ENCODE data around the gene KMT5B.
"Not testable (repeated sequence)": the region's sequence is repeated elsewhere in the genome, so short reads cannot be mapped to it uniquely, and the experiment has no call there.

The KMT5B gene

DNA sequence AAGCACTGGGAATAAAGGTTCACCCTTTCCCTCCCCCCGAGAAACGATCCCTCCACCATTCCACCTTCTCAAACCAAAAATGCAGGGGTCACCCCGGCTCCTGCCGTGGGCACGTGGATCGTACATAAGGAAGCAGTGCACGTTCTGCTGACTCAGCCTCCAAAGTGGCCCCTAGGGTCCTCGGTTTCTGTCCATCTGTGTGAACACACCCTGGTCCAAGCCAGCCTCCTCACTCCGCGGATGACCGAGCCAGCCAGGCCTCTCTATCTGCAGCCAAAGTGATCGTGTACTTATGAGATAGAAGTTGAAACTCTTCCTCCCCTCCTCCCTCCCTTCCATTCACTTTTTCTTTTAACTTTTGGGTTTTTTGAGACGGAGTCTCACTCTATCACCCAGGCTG lies 42.4 kb upstream of the KMT5B start:
- no peaks in the 10 kb centered on the region for H3K9me3 ChIP-seq (ENCODE audit: control insufficient read depth in 1 of 2, low read length in 2 of 2)
- no peak overlapping the region for H3K27ac ChIP-seq (ENCODE audit: low read depth, low read length)
- H3K9ac ChIP-seq (ENCODE audit: low read depth in 1 of 2, low read length in 2 of 2): no peak overlapping the region
- no peak overlapping the region for H3K4me3 ChIP-seq (ENCODE audit: low read depth in 1 of 2, low read length in 2 of 2)
- H3K36me3 ChIP-seq (ENCODE audit: control insufficient read depth in 1 of 2, insufficient read depth in 2 of 2, low read length in 2 of 2): peaks cover 0 to 3% of the 10 kb centered on the region in 2 donors
- H3K27me3 ChIP-seq (ENCODE audit: control insufficient read depth in 1 of 2, insufficient read depth in 2 of 2, low read length in 2 of 2): no peaks in the 10 kb centered on the region
- H3K4me1 ChIP-seq (ENCODE audit: control insufficient read depth in 1 of 2, insufficient read depth in 2 of 2, low read length in 2 of 2): peaks cover 6 to 7% of the 10 kb centered on the region in 2 donors

GRCh38 chr11:68254421-68254820 lies 41.3 kb upstream of the KMT5B start:
- Histone ChIP-seq H3K9ac (ENCODE audit: low read depth in 1 of 2, low read length in 2 of 2) (no peak overlapping the region), H3K4me1 (ENCODE audit: control insufficient read depth in 1 of 2, insufficient read depth in 2 of 2, low read length in 2 of 2) (peaks cover 6 to 7% of the 10 kb centered on the region in 2 donors), H3K4me3 (ENCODE audit: low read depth in 1 of 2, low read length in 2 of 2) (no peak overlapping the region), H3K9me3 (ENCODE audit: control insufficient read depth in 1 of 2, low read length in 2 of 2) (peaks cover 0 to under 1% of the 10 kb centered on the region in 2 donors), H3K27me3 (ENCODE audit: control insufficient read depth in 1 of 2, insufficient read depth in 2 of 2, low read length in 2 of 2) (no peaks in the 10 kb centered on the region), H3K36me3 (ENCODE audit: control insufficient read depth in 1 of 2, insufficient read depth in 2 of 2, low read length in 2 of 2) (no peaks in the 10 kb centered on the region), H3K27ac (ENCODE audit: low read depth, low read length) (no peak overlapping the region)

DNA sequence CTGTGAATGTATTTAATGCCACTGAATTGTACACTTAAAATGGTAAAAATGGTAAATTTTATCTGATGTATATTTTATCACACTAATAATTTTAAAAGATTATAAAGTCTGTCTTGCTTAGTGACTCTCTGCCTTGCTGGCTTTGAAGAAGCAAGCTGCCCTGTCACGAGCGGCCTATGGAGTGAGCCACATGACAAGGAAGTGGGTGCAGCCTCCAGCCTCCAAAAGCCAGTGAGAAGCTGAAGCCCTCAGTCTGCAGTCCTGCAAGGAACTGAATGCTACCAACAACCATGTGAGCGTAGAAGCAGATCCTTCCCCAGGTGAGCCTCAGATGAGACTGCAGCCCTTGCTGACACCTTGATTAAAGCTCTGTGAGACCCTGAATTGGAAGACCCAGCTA lies 38.7 kb upstream of the KMT5B start:
- H3K27me3 ChIP-seq (ENCODE audit: control insufficient read depth in 1 of 2, insufficient read depth in 2 of 2, low read length in 2 of 2): no peaks in the 10 kb centered on the region

DNA sequence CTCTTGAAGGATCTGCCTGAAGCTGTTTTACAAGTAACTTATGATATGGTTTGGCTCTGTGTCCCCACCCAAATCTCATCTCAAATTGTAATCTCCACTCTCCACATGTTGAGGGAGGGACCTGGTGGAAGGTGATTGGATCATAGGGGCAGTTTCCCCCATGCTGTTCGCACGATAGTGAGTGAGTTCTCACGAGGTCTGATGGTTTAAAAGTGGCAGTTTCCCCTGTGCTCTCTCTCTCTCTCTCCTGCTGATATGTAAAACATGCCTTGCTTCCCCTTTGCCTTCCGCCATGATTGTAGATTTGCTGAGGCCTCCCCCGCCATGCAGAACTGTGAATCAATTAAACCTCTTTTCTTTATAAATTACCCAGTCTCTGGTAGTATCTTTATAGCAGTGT lies 31.8 kb upstream of the KMT5B start:
- H3K9ac ChIP-seq (ENCODE audit: low read depth in 1 of 2, low read length in 2 of 2); H3K27ac ChIP-seq (ENCODE audit: low read depth, low read length): not testable (repeated sequence)

More for the DNA sequence above, 38.7 kb upstream of the KMT5B start:
- Histone ChIP-seq H3K36me3 (ENCODE audit: control insufficient read depth in 1 of 2, insufficient read depth in 2 of 2, low read length in 2 of 2) (no peaks in the 10 kb centered on the region), H3K27ac (ENCODE audit: low read depth, low read length) (no peak overlapping the region), H3K9ac (ENCODE audit: low read depth in 1 of 2, low read length in 2 of 2) (no peak overlapping the region), H3K4me1 (ENCODE audit: control insufficient read depth in 1 of 2, insufficient read depth in 2 of 2, low read length in 2 of 2) (no peaks in the 10 kb centered on the region), H3K9me3 (ENCODE audit: control insufficient read depth in 1 of 2, low read length in 2 of 2) (peaks cover 0 to 5% of the 10 kb centered on the region in 2 donors), H3K4me3 (ENCODE audit: low read depth in 1 of 2, low read length in 2 of 2) (no peak overlapping the region)

DNA sequence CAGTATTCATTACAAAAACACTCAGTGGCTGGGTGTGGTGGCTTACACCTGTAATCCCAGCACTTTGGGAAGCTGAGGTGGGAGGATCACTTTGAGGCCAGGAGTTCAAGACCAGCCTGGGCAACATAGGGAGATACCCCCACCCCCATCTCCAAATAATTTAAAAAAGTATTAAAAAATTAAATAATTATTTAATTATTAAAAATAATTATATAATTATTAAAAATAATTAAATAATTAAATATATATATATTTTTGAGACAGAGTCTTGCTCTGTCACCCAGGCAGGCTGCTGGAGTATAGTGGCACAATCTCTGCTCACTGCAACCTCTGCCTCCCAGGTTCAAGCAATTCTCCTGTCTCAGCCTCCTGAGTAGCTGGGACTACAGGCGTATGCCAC lies 30.8 kb upstream of the KMT5B start:
- H3K36me3 ChIP-seq (ENCODE audit: control insufficient read depth in 1 of 2, insufficient read depth in 2 of 2, low read length in 2 of 2); H3K4me1 ChIP-seq (ENCODE audit: control insufficient read depth in 1 of 2, insufficient read depth in 2 of 2, low read length in 2 of 2); H3K9me3 ChIP-seq (ENCODE audit: control insufficient read depth in 1 of 2, low read length in 2 of 2); H3K4me3 ChIP-seq (ENCODE audit: low read depth in 1 of 2, low read length in 2 of 2); H3K9ac ChIP-seq (ENCODE audit: low read depth in 1 of 2, low read length in 2 of 2); H3K27me3 ChIP-seq (ENCODE audit: control insufficient read depth in 1 of 2, insufficient read depth in 2 of 2, low read length in 2 of 2); H3K27ac ChIP-seq (ENCODE audit: low read depth, low read length): not testable (repeated sequence)

More for the DNA sequence above, 31.8 kb upstream of the KMT5B start:
- not testable (repeated sequence) for H3K4me3 ChIP-seq (ENCODE audit: low read depth in 1 of 2, low read length in 2 of 2); H3K9me3 ChIP-seq (ENCODE audit: control insufficient read depth in 1 of 2, low read length in 2 of 2); H3K4me1 ChIP-seq (ENCODE audit: control insufficient read depth in 1 of 2, insufficient read depth in 2 of 2, low read length in 2 of 2); H3K27me3 ChIP-seq (ENCODE audit: control insufficient read depth in 1 of 2, insufficient read depth in 2 of 2, low read length in 2 of 2); H3K36me3 ChIP-seq (ENCODE audit: control insufficient read depth in 1 of 2, insufficient read depth in 2 of 2, low read length in 2 of 2)

GRCh38 chr11:68242616-68243015 lies 29.5 kb upstream of the KMT5B start:
- H3K27ac ChIP-seq (ENCODE audit: low read depth, low read length): no peak overlapping the region
- no peak overlapping the region for H3K9ac ChIP-seq (ENCODE audit: low read depth in 1 of 2, low read length in 2 of 2)
- H3K9me3 ChIP-seq (ENCODE audit: control insufficient read depth in 1 of 2, low read length in 2 of 2): no peaks in the 10 kb centered on the region
- H3K4me1 ChIP-seq (ENCODE audit: control insufficient read depth in 1 of 2, insufficient read depth in 2 of 2, low read length in 2 of 2): no peaks in the 10 kb centered on the region
- H3K36me3 ChIP-seq (ENCODE audit: control insufficient read depth in 1 of 2, insufficient read depth in 2 of 2, low read length in 2 of 2): no peaks in the 10 kb centered on the region
- H3K27me3 ChIP-seq (ENCODE audit: control insufficient read depth in 1 of 2, insufficient read depth in 2 of 2, low read length in 2 of 2): peaks cover 0 to 3% of the 10 kb centered on the region in 2 donors
- H3K4me3 ChIP-seq (ENCODE audit: low read depth in 1 of 2, low read length in 2 of 2): no peak overlapping the region

DNA sequence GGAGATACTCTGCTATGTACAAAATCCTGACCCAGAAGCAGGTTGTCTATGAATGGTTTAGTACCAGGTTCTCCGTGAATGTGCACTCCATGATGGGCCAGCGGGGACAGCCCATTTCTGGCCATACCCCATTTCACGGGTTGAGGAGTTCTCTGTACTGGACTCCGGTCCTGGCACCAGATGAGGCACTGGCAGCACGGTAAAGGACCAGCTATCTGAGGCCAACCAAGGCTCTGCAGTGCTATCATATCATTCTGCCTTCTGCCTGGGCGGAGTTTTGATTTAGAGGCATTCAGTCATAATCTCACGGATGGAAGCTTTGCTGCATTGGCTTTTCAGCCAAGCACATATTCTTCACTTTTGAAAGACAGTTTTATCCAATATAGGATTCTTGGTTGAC lies 18.5 kb upstream of the KMT5B start:
- Histone ChIP-seq H3K36me3 (ENCODE audit: control insufficient read depth in 1 of 2, insufficient read depth in 2 of 2, low read length in 2 of 2) (no peaks in the 10 kb centered on the region), H3K27me3 (ENCODE audit: control insufficient read depth in 1 of 2, insufficient read depth in 2 of 2, low read length in 2 of 2) (no peaks in the 10 kb centered on the region), H3K9me3 (ENCODE audit: control insufficient read depth in 1 of 2, low read length in 2 of 2) (peaks cover 6 to 8% of the 10 kb centered on the region in 2 donors)

DNA sequence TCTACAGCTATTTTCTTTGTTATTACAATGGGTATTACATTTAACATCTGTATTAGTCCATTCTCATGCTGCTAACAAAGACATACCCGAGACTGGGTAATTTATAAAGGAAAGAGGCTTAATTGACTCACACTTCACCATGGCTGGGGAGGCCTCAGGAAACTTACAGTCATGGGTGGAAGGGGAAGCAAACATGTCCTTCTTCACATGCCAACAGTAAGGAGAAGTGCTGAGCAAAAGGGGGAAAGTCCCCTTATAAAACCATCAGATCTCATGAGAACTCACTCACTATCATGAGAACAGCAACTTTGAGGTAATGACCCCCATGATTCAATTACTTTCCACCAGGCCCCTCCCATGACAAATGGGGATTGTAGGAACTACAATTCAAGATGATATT lies 16.5 kb upstream of the KMT5B start:
- H3K9me3 ChIP-seq (ENCODE audit: control insufficient read depth in 1 of 2, low read length in 2 of 2): peaks cover 6 to 8% of the 10 kb centered on the region in 2 donors
- no peaks in the 10 kb centered on the region for H3K36me3 ChIP-seq (ENCODE audit: control insufficient read depth in 1 of 2, insufficient read depth in 2 of 2, low read length in 2 of 2)
- no peaks in the 10 kb centered on the region for H3K27me3 ChIP-seq (ENCODE audit: control insufficient read depth in 1 of 2, insufficient read depth in 2 of 2, low read length in 2 of 2)
- H3K27ac ChIP-seq (ENCODE audit: low read depth, low read length): no peak overlapping the region
- H3K9ac ChIP-seq (ENCODE audit: low read depth in 1 of 2, low read length in 2 of 2): no peak overlapping the region
- no peak overlapping the region for H3K4me3 ChIP-seq (ENCODE audit: low read depth in 1 of 2, low read length in 2 of 2)
- H3K4me1 ChIP-seq (ENCODE audit: control insufficient read depth in 1 of 2, insufficient read depth in 2 of 2, low read length in 2 of 2): no peaks in the 10 kb centered on the region

More for the DNA sequence above, 18.5 kb upstream of the KMT5B start:
- Histone ChIP-seq H3K9ac (ENCODE audit: low read depth in 1 of 2, low read length in 2 of 2) (no peak overlapping the region), H3K4me3 (ENCODE audit: low read depth in 1 of 2, low read length in 2 of 2) (no peak overlapping the region), H3K4me1 (ENCODE audit: control insufficient read depth in 1 of 2, insufficient read depth in 2 of 2, low read length in 2 of 2) (no peaks in the 10 kb centered on the region), H3K27ac (ENCODE audit: low read depth, low read length) (no peak overlapping the region)

GRCh38 chr11:68226421-68226820 lies 13.3 kb upstream of the KMT5B start:
- Histone ChIP-seq H3K36me3 (ENCODE audit: control insufficient read depth in 1 of 2, insufficient read depth in 2 of 2, low read length in 2 of 2) (no peaks in the 10 kb centered on the region), H3K4me3 (ENCODE audit: low read depth in 1 of 2, low read length in 2 of 2) (no peak overlapping the region), H3K9me3 (ENCODE audit: control insufficient read depth in 1 of 2, low read length in 2 of 2) (peaks cover 6 to 8% of the 10 kb centered on the region in 2 donors), H3K27ac (ENCODE audit: low read depth, low read length) (no peak overlapping the region), H3K4me1 (ENCODE audit: control insufficient read depth in 1 of 2, insufficient read depth in 2 of 2, low read length in 2 of 2) (no peaks in the 10 kb centered on the region), H3K27me3 (ENCODE audit: control insufficient read depth in 1 of 2, insufficient read depth in 2 of 2, low read length in 2 of 2) (no peaks in the 10 kb centered on the region), H3K9ac (ENCODE audit: low read depth in 1 of 2, low read length in 2 of 2) (no peak overlapping the region)

- Histone ChIP-seq H3K36me3 (ENCODE audit: control insufficient read depth in 1 of 2, insufficient read depth in 2 of 2, low read length in 2 of 2) (no peaks in the 10 kb centered on the region), H3K4me1 (ENCODE audit: control insufficient read depth in 1 of 2, insufficient read depth in 2 of 2, low read length in 2 of 2) (no peaks in the 10 kb centered on the region), H3K4me3 (ENCODE audit: low read depth in 1 of 2, low read length in 2 of 2) (no peak overlapping the region), H3K27me3 (ENCODE audit: control insufficient read depth in 1 of 2, insufficient read depth in 2 of 2, low read length in 2 of 2) (no peaks in the 10 kb centered on the region), H3K9me3 (ENCODE audit: control insufficient read depth in 1 of 2, low read length in 2 of 2) (peaks cover 4 to 5% of the 10 kb centered on the region in 2 donors), H3K27ac (ENCODE audit: low read depth, low read length) (no peak overlapping the region), H3K9ac (ENCODE audit: low read depth in 1 of 2, low read length in 2 of 2) (no peak overlapping the region)
Observed at GRCh38 chr11:68224606-68225005, 11.5 kb upstream of the KMT5B start.

DNA sequence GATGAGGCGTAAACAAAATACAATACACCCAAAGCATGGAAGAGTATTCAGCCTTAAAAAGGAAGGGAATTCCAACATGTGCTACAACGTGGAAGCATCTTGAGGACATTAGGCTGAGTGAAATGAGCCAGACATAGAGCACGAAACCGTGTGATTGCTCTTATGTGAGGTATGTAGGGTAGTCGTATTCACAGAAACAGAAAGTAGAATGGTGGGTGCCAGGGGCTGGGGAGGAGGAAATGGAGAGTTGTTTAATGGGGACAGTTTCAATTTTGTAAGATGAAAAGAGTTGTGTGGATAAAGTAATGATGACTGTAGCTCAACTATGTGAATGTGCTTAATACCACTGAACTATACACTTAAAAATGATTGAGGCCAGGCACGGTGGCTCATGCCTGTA lies 10.2 kb upstream of the KMT5B start:
- H3K4me1 ChIP-seq (ENCODE audit: control insufficient read depth in 1 of 2, insufficient read depth in 2 of 2, low read length in 2 of 2): no peaks in the 10 kb centered on the region
- no peaks in the 10 kb centered on the region for H3K36me3 ChIP-seq (ENCODE audit: control insufficient read depth in 1 of 2, insufficient read depth in 2 of 2, low read length in 2 of 2)
- no peak overlapping the region for H3K27ac ChIP-seq (ENCODE audit: low read depth, low read length)
- H3K9me3 ChIP-seq (ENCODE audit: control insufficient read depth in 1 of 2, low read length in 2 of 2): no peaks in the 10 kb centered on the region
- no peak overlapping the region for H3K9ac ChIP-seq (ENCODE audit: low read depth in 1 of 2, low read length in 2 of 2)
- no peaks in the 10 kb centered on the region for H3K27me3 ChIP-seq (ENCODE audit: control insufficient read depth in 1 of 2, insufficient read depth in 2 of 2, low read length in 2 of 2)
- H3K4me3 ChIP-seq (ENCODE audit: low read depth in 1 of 2, low read length in 2 of 2): no peak overlapping the region
